Right renal pelvis (tissue), 4 donors: Measurements from ENCODE around the gene TMEM51. TPM values are rescaled to one million over a fixed set of nuclear protein-coding genes. Genes with fewer than 3 reads are reported as not detected.
"Not testable (repeated sequence)": the region's sequence is repeated elsewhere in the genome, so short reads cannot be mapped to it uniquely, and the experiment has no call there.

ENCODE experiments used
- DNase-seq, 4 donors: peaks; one replicate each; pipeline ENCODE4 v3.0.0-alpha.2; 2013; ENCODE audit warnings: low read depth in 4 of 4, low spot score in 3 of 4, missing footprints in 1 of 4
- polyA plus RNA-seq, 4 donors: library from polyadenylated mRNA; unstranded; fragments of 120-200 nt; gene quantifications; one replicate each; pipeline ENCODE4 v1.2.1, GENCODE V29; 2013; ENCODE audit not compliant: insufficient read length in 4 of 4

TMEM51 gene
- polyA plus RNA-seq, 4 donors, result 18.4 to 23.8 (median 19.6) TPM

- not testable (repeated sequence) for DNase-seq
Observed at GRCh38 chr1:15175324-15176094, 22.0 kb downstream of the TMEM51 start.

- DNase-seq, result no peak
Observed at GRCh38 chr1:15176120-15176519, 22.6 kb downstream of the TMEM51 start.

GRCh38 chr1:15176898-15177665 lies 23.5 kb downstream of the TMEM51 start:
- DNase-seq, result no peak

- no peak for DNase-seq
Observed at GRCh38 chr1:15177710-15178166, 24.2 kb downstream of the TMEM51 start.

GRCh38 chr1:15178571-15179484 lies 25.3 kb downstream of the TMEM51 start:
- DNase-seq, result no peak

- no peak for DNase-seq
Observed at GRCh38 chr1:15179485-15179883, 25.9 kb downstream of the TMEM51 start.

GRCh38 chr1:15180189-15180588 lies 26.6 kb downstream of the TMEM51 start:
- no peak for DNase-seq

GRCh38 chr1:15180945-15181523 lies 27.5 kb downstream of the TMEM51 start:
- DNase-seq, result no peak

- DNase-seq, result no peak
Observed at GRCh38 chr1:15181564-15181963, 28.0 kb downstream of the TMEM51 start.

GRCh38 chr1:15184436-15185241 lies 31.1 kb downstream of the TMEM51 start:
- no peak for DNase-seq

GRCh38 chr1:15185617-15186016 lies 32.1 kb downstream of the TMEM51 start:
- DNase-seq, result no peak

- DNase-seq, result no peak
Observed at GRCh38 chr1:15186073-15186845, 32.7 kb downstream of the TMEM51 start.

- DNase-seq, result no peak
Observed at GRCh38 chr1:15186846-15187151, 33.3 kb downstream of the TMEM51 start.

- DNase-seq, result no peak
Observed at GRCh38 chr1:15187175-15188129, 33.9 kb downstream of the TMEM51 start.

- no peak for DNase-seq
Observed at GRCh38 chr1:15188130-15188524, 34.6 kb downstream of the TMEM51 start.

GRCh38 chr1:15188678-15189077 lies 35.1 kb downstream of the TMEM51 start:
- DNase-seq, result no peak

- DNase-seq, result no peak
Observed at GRCh38 chr1:15189692-15190370, 36.3 kb downstream of the TMEM51 start.
